Epithelial cell of proximal tubule (primary cell): Measurements from ENCODE around the gene TTLL12. TPM values are rescaled to one million over a fixed set of nuclear protein-coding genes. Genes with fewer than 3 reads are reported as not detected.
A peak's percentile ranks its signal among the peaks of the same experiment; 100 is the strongest.

Experiments
- DNase-seq: peaks from one replicate; pipeline ENCODE4 v3.0.0-alpha.2; 2011; ENCODE audit warnings: low read depth
- H3K4me3 ChIP-seq: 2 replicates; pipeline ENCODE4 v1.5.1; 2011; ENCODE audit warnings: low read depth, mild to moderate bottlenecking, low read length
- total RNA-seq: library from RNA; depleted of rRNA; stranded (reverse); fragments of >200 nt; gene quantifications from 2 replicates; pipeline ENCODE4 v1.2.3, GENCODE V29; 2015
- TF ChIP-seq, protein P1 (sequence below): conservative IDR thresholded peaks from 2 replicates; pipeline ENCODE4 v1.5.1; 2012; ENCODE audit warnings: low read depth, mild to moderate bottlenecking, low read length

TTLL12 gene
- total RNA-seq, 1 donor from 2014 or later = 91.8 TPM

DNA sequence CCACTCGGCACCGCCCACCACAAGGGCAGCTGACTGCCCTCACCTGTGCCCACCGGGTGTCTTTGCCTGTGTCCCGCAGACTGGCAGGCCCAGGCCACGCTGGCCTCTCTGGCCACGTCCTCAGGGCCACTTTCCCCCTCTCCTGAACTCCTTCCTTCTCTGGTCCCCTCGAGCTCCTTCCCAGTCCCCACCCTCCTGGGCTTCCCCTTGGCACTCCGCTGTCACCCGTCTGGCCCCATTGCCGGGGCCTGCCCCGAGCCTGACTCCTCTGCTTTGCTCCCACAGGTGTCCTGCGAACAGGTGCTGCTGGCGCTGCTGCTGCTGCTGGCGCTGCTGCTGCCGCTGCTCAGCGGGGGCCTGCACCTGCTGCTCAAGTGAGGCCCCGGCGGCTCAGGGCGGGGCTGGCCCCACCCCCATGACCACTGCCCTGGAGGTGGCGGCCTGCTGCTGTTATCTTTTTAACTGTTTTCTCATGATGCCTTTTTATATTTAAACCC, 58.0 kb downstream of the TTLL12 start:
- no peak for DNase-seq
- no peak overlapping the region for H3K4me3 ChIP-seq
- TF ChIP-seq, protein P1, sequence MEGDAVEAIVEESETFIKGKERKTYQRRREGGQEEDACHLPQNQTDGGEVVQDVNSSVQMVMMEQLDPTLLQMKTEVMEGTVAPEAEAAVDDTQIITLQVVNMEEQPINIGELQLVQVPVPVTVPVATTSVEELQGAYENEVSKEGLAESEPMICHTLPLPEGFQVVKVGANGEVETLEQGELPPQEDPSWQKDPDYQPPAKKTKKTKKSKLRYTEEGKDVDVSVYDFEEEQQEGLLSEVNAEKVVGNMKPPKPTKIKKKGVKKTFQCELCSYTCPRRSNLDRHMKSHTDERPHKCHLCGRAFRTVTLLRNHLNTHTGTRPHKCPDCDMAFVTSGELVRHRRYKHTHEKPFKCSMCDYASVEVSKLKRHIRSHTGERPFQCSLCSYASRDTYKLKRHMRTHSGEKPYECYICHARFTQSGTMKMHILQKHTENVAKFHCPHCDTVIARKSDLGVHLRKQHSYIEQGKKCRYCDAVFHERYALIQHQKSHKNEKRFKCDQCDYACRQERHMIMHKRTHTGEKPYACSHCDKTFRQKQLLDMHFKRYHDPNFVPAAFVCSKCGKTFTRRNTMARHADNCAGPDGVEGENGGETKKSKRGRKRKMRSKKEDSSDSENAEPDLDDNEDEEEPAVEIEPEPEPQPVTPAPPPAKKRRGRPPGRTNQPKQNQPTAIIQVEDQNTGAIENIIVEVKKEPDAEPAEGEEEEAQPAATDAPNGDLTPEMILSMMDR = no peak

DNA sequence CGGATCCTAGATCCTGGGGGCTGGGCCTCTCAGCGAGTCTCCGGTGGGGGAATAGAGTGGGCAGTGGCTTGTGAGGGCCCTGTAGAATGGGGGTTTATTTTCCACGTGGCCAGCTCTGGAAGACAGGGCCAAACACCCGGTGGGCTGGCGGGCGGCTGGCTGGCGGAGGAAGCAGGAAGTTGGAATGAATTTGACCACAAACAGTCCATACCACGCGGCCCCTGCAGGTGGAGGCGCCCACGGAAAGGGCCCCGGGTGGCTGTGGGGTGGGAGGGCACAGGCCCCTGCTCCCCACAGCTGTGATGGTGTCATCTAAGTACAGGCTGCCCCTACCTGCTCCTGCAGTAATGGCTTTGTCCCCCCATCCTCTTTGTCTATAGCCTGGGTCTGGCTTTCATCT, 58.8 kb downstream of the TTLL12 start:
- no peak overlapping the region for H3K4me3 ChIP-seq
- DNase-seq = no peak
- TF ChIP-seq, protein P1 = no peak

DNA sequence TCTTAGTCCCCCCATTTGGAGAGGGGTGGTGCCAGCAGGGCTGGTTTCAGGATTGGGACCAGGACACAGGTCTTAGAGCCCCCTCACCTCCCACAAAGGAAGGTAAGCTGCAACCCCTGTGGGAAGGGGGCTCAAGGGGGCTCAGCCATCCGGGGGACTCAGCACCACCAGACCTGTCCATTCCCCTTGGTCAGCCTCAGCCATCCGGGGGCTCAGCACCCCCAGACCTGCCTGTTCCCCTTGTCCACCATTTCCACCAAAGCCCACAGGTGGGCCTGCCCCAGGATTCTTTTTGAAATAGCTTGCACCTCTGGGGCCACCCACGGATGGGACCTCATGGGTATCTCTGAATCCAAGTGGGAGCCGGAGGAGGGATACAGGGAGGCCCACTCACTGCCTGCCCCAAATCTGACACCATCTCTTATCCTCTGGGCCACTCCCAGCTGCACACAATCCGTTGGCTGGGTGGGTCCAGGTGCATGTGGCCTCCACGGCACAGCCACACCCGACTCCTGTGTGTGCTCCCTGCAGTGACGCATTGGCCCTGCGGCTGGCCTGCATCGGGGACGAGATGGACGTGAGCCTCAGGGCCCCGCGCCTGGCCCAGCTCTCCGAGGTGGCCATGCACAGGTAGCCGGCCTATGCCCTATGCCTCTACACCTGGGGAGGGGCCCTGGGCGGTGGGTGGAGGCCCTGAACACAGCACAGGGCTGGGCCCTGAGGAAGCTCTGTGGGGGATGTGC, 59.6 kb downstream of the TTLL12 start:
- H3K4me3 ChIP-seq = no peak overlapping the region
- TF ChIP-seq, protein P1 = no peak
- DNase-seq = no peak

DNA sequence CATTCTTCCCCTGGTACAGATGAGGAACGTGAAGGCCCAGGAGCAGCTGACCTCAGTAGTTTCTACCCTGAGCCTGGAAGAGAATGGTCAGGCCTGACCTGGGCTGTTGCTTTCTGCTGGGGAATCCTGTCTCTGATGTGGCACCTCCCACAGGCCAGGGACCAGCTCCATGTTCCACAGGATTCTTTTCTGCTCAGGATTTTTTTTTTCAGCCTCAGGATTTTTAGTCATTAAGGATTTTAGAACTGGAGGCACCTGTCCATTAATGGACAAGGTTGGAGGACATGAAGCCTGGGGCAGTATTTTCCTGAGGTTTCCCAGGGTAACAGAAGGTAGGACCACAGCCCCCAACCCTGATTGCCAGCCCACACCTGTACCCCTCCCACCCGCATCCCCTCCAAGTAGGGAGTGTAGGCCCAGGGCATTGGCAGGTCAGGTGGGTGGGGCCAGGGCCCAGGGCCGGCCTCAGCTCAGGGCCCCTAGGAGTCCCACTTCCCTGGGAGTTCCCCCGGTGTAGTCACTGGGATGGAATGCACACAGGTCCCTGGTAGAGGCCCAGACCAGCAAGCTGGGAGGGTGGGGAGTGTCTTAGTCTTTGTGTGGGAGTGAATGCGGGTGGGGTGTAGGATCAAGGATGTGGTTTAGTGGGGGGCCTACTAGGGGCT, 60.3 kb downstream of the TTLL12 start:
- H3K4me3 ChIP-seq = no peak overlapping the region
- TF ChIP-seq, protein P1 = no peak
- peak; percentile 52 for DNase-seq

DNA sequence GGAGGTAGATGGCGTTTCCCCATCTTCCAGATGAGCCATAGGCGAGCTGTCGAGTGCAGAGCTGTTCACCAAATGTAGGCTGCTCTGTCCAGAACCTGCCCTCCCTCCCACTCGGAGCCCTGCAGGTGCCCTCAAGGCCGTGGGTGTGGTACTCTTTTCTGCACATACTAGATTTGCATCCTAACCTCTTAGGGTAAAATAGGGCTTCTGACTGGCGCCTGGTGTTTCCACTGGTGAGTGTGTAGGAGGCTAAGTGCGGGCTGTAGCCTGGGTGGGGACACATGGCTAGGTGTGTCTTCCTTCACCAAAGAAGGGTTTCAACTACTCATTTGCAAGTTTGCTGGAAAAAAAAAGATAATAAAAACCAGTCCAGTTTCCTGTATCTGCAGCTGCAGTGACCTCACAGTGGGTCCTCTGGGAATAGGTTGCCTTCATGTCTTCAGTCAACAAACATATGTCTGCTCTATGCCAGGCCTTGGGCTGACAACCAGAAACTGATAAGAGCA, 67.9 kb downstream of the TTLL12 start:
- TF ChIP-seq, protein P1 = no peak
- no peak overlapping the region for H3K4me3 ChIP-seq
- no peak for DNase-seq

DNA sequence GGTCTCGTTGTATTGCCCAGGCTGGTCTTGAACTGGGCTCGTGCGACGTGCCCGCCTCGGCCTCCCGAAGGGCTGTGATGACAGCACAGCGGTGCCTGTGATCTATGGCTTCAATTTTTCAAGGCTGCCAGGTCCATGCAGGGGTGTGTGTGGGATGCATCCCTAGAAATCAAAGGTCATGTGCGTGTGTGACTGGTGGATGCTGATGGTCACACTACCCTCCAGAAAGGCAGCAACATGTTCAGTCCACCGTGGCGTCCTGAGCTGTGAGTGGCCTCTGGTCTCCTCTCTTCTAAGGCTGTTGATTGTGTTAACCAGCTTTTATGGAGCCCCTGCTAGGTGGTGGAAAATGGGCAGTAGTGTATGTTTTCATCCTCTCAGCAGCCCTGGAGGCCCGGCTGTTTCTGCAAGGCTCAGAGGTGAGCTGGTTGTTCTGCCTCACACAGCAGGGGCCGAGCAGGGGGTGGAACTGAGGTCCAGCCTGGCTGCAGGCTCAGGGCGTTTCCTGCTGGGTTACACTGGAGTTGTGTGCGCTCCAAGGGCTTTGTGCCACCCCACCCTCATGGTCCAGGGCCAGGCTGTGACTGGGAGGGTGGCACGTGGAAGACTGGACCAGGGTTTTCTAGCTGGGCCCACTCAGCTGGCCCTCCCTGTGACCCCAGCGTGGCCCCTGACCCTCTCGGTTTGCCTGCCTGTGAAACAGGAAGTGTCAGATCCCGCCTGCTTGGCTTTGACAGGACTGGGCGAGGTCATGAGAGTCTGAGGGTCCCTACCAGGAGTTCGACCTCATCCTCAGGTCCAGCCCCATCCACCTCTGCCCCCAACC, 68.7 kb downstream of the TTLL12 start:
- TF ChIP-seq, protein P1 = no peak
- no peak for DNase-seq
- H3K4me3 ChIP-seq = no peak overlapping the region
